Thyroid gland (tissue), 4 donors: ENCODE data around the gene HIVEP2.

Experiments
- CTCF ChIP-seq, 6 experiments: fragments of 200-600 bp in 3 of 6; fragments of 450-650 bp in 3 of 6; sonication (generic) in 3 of 6; IDR thresholded peaks; one replicate each; pipeline ENCODE4 v1.5.1; 2016 to 2019; ENCODE audit warnings: antibody characterized with exemption in 6 of 6, mild to moderate bottlenecking in 2 of 6, inconsistent platforms in 1 of 6, moderate library complexity in 1 of 6
- POLR2A ChIP-seq, 2 donors: fragments of 450-650 bp; IDR thresholded peaks; one replicate each; pipeline ENCODE4 v1.6.1; 2017; ENCODE audit warnings: antibody characterized with exemption in 2 of 2, mild to moderate bottlenecking in 2 of 2, moderate library complexity in 1 of 2

- no peak for TF ChIP-seq CTCF (IDR thresholded peaks at IDR 0.05)
- no peak for TF ChIP-seq POLR2A (IDR thresholded peaks at IDR 0.05)
Measured at GRCh38 chr6:142824426-142824825, 120.5 kb downstream of the HIVEP2 start.
